Activated CD4-positive, CD25-positive, alpha-beta regulatory T cell treated with anti-CD3 and anti-CD28 coated beads, Interleukin-2, amount 50 U/mL, for 72 hours (primary cell): Measurements from ENCODE around the gene SH3PXD2A.
"Not testable (repeated sequence)": the region's sequence is repeated elsewhere in the genome, so short reads cannot be mapped to it uniquely, and the experiment has no call there.

Source experiments
- DNase-seq: peaks from one replicate; pipeline ENCODE4 v3.0.0; 2021

Gene SH3PXD2A

GRCh38 chr10:103763374-103764202 is 91.8 kb downstream of the SH3PXD2A start:
- DNase-seq = no peak

GRCh38 chr10:103762916-103763315 is 92.5 kb downstream of the SH3PXD2A start:
- DNase-seq = no peak

- no peak for DNase-seq
These were observed 93.2 kb downstream of the SH3PXD2A start for GRCh38 chr10:103762162-103762561.

GRCh38 chr10:103761075-103761920 is 94.1 kb downstream of the SH3PXD2A start:
- no peak for DNase-seq

- not testable (repeated sequence) for DNase-seq
These were observed 95.1 kb downstream of the SH3PXD2A start for GRCh38 chr10:103760233-103760632.

GRCh38 chr10:103759100-103759781 is 96.1 kb downstream of the SH3PXD2A start:
- DNase-seq = no peak

- DNase-seq = no peak
These were observed 97.1 kb downstream of the SH3PXD2A start for GRCh38 chr10:103758294-103758681.

GRCh38 chr10:103757531-103758293 is 97.7 kb downstream of the SH3PXD2A start:
- DNase-seq = peak; percentile 53

- DNase-seq = no peak
These were observed 99.0 kb downstream of the SH3PXD2A start for GRCh38 chr10:103756277-103756869.

GRCh38 chr10:103752680-103753248 is 102.6 kb downstream of the SH3PXD2A start:
- peak; percentile 61 for DNase-seq

GRCh38 chr10:103751667-103752290 is 103.6 kb downstream of the SH3PXD2A start:
- DNase-seq = no peak

- DNase-seq = no peak
These were observed 104.5 kb downstream of the SH3PXD2A start for GRCh38 chr10:103750836-103751235.

- DNase-seq = no peak
These were observed 105.6 kb downstream of the SH3PXD2A start for GRCh38 chr10:103749779-103750178.

GRCh38 chr10:103748020-103748419 is 107.4 kb downstream of the SH3PXD2A start:
- no peak for DNase-seq

GRCh38 chr10:103747193-103747865 is 108.0 kb downstream of the SH3PXD2A start:
- no peak for DNase-seq

- DNase-seq = no peak
These were observed 108.8 kb downstream of the SH3PXD2A start for GRCh38 chr10:103746598-103746997.

- peak; percentile 56 for DNase-seq
These were observed 109.8 kb downstream of the SH3PXD2A start for GRCh38 chr10:103745341-103746247.

- DNase-seq = no peak
These were observed 112.6 kb downstream of the SH3PXD2A start for GRCh38 chr10:103742824-103743223.

GRCh38 chr10:103740611-103741010 is 114.8 kb downstream of the SH3PXD2A start:
- DNase-seq = no peak
